Chondrocyte (in vitro differentiated cells): ENCODE results near the gene NAT8L. TPM values are rescaled to one million over a fixed set of nuclear protein-coding genes. Genes with fewer than 3 reads are reported as not detected.

Experiments
- DNase-seq: peaks from one replicate; pipeline ENCODE4 v3.0.0; 2021; ENCODE audit warnings: mixed read lengths, low spot score
- H3K27ac Mint-ChIP-seq: one replicate; pipeline ENCODE4 v1.8.0; 2021; ENCODE audit warnings: mild to moderate bottlenecking, moderate library complexity, mixed read lengths; ENCODE audit not compliant: unreplicated experiment
- H3K27me3 Mint-ChIP-seq: 2 replicates; pipeline ENCODE4 v1.8.0; 2021; ENCODE audit warnings: low read depth, mixed read lengths
- H3K36me3 Mint-ChIP-seq: 2 replicates; pipeline ENCODE4 v1.8.0; 2021; ENCODE audit warnings: low read depth, mixed read lengths
- H3K4me1 Mint-ChIP-seq: 2 replicates; pipeline ENCODE4 v1.8.0; 2021; ENCODE audit warnings: low read depth, mild to moderate bottlenecking, mixed read lengths
- H3K4me3 Mint-ChIP-seq: one replicate; pipeline ENCODE4 v1.8.0; 2021; ENCODE audit warnings: mild to moderate bottlenecking, moderate library complexity, mixed read lengths; ENCODE audit not compliant: unreplicated experiment
- H3K9me3 Mint-ChIP-seq: 2 replicates; pipeline ENCODE4 v1.8.0; 2021; ENCODE audit warnings: low read depth, mixed read lengths
- total RNA-seq: library from RNA; stranded (reverse); gene quantifications from 3 replicates; pipeline ENCODE4 v1.2.1, GENCODE V29; 2021
- TF ChIP-seq, protein P1 (sequence below): fragments of 200-600 bp; sonication (generic); IDR thresholded peaks from 2 replicates; pipeline ENCODE4 v1.5.0; 2021; ENCODE audit warnings: antibody characterized with exemption, mild to moderate bottlenecking, moderate library complexity

NAT8L gene
- total RNA-seq, 1 donor from 2014 or later: 1.6 TPM

DNA sequence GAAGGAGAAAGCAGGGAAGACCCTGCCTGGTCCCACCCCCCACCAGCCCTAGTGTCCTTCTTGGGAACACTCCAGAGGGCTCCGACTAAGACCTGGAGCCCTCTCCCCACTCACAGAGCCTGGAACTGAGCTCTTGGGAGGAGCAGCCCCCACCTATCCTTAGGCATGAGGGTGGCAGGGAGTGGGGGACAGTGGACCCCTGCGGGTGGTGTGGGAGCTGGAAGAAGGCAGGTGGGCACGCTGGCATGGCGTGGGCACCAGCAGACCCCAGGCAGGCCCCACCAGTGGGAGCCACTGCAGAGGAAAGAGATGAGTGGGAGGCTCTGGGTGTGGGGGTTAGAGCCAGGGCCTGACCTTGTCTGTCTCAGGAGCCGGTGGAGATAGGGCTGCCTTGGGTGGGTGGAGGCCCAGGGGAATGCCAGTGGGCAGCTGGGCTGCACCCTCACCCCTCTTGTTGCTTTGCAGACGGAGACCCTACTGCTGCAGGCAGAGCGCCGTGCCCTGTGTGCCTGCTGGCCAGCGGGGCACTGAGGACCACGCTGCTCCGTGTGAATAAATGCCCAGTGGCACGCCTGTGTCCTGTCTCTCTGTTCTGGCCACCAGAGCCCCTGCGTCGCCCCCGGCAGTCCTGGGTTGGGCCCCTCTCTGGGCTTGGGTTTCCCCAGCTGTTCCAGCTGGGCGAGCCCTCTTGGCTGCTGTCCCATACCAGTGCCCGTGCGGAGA, 15.6 kb upstream of the NAT8L start:
- no peak overlapping the region for H3K27ac Mint-ChIP-seq
- H3K4me3 Mint-ChIP-seq: no peak overlapping the region
- DNase-seq: no peak
- H3K4me1 Mint-ChIP-seq: peaks cover 8% of the 10 kb centered on the region
- no peaks in the 10 kb centered on the region for H3K36me3 Mint-ChIP-seq
- TF ChIP-seq, protein P1, sequence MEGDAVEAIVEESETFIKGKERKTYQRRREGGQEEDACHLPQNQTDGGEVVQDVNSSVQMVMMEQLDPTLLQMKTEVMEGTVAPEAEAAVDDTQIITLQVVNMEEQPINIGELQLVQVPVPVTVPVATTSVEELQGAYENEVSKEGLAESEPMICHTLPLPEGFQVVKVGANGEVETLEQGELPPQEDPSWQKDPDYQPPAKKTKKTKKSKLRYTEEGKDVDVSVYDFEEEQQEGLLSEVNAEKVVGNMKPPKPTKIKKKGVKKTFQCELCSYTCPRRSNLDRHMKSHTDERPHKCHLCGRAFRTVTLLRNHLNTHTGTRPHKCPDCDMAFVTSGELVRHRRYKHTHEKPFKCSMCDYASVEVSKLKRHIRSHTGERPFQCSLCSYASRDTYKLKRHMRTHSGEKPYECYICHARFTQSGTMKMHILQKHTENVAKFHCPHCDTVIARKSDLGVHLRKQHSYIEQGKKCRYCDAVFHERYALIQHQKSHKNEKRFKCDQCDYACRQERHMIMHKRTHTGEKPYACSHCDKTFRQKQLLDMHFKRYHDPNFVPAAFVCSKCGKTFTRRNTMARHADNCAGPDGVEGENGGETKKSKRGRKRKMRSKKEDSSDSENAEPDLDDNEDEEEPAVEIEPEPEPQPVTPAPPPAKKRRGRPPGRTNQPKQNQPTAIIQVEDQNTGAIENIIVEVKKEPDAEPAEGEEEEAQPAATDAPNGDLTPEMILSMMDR: no peak
- H3K27me3 Mint-ChIP-seq: peaks cover 5% of the 10 kb centered on the region
- no peaks in the 10 kb centered on the region for H3K9me3 Mint-ChIP-seq

DNA sequence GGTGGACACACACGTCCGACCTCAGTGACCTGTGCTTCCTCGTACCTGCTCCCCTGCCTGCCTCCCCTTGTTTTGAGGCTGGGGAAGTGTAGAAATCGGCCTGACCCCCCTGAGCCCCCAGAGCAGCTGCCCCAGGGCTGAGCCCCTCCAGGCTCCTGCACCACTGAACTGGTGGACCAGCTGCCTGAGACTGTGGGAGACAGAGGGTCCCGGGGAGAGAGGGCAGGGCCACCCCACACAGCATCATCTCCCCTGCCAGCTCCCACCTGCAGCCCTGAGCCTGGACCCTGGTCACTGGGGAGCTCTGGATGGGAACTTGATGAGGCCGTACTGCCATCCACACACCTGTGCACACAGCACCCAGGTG, 15.0 kb upstream of the NAT8L start:
- DNase-seq: no peak
- H3K9me3 Mint-ChIP-seq: no peaks in the 10 kb centered on the region
- TF ChIP-seq, protein P1: no peak
- no peaks in the 10 kb centered on the region for H3K36me3 Mint-ChIP-seq
- peaks cover 8% of the 10 kb centered on the region for H3K4me1 Mint-ChIP-seq
- no peak overlapping the region for H3K27ac Mint-ChIP-seq
- H3K27me3 Mint-ChIP-seq: no peaks in the 10 kb centered on the region
- H3K4me3 Mint-ChIP-seq: no peak overlapping the region

DNA sequence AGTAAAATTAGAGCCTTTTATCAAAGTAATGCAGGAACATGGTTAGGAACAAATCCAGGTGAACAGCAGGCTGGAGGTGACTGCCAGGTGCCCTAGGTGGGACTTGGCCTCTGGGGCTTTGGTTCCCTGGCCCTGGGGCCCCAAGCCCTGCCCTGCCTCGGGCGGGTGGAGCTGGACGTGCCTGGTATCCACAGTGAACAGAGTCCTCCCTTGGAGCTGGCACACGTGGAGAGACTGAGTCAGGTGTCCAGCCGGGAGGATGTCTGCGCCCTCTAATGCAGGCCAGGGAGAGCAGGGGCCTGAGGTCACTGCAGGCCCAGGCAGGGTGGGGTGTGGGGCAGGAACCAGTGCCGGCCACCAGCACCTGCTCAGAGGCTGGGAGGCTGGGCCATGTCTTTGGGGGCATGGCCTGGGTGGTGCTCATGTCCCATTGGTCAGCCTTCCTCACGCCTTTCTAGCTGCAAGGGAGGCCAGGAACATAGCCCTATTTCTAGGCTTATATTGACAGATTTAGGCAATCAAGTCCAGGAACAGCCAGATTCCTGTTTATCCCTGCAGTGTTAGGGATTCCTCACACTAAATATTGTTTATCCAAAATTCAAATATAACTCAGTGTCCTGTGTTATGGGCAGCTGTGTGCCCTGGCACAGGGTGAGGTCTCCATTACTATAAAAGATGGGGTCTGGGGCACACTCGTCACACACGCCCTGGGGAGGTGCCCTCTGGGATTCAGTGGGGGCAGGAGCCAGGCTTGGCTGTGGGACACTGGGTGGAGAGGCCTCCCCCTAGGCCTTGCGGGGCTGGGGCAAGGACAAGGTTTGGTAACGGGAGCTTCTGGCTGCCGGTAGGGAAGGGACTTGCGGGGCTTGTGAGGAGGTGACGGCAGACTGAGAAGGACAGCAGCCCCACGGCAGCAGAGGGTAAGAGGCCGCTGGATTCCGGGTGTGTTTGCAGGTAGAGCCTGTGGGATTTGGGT, 14.3 kb upstream of the NAT8L start:
- DNase-seq: no peak
- H3K9me3 Mint-ChIP-seq: no peaks in the 10 kb centered on the region
- no peaks in the 10 kb centered on the region for H3K36me3 Mint-ChIP-seq
- H3K27me3 Mint-ChIP-seq: peaks cover 3% of the 10 kb centered on the region
- no peak overlapping the region for H3K27ac Mint-ChIP-seq
- H3K4me1 Mint-ChIP-seq: peaks cover 6% of the 10 kb centered on the region
- no peak overlapping the region for H3K4me3 Mint-ChIP-seq
- TF ChIP-seq, protein P1: no peak

GRCh38 chr4:2045518-2045951, 13.6 kb upstream of the NAT8L start:
- no peaks in the 10 kb centered on the region for H3K9me3 Mint-ChIP-seq
- no peak for DNase-seq
- H3K27me3 Mint-ChIP-seq: peaks cover 3% of the 10 kb centered on the region
- H3K27ac Mint-ChIP-seq: no peak overlapping the region
- peaks cover 3% of the 10 kb centered on the region for H3K4me1 Mint-ChIP-seq
- no peaks in the 10 kb centered on the region for H3K36me3 Mint-ChIP-seq
- TF ChIP-seq, protein P1: no peak
- H3K4me3 Mint-ChIP-seq: no peak overlapping the region
